ENCODE data around the gene ZFC3H1.

ZFC3H1 gene

DNA sequence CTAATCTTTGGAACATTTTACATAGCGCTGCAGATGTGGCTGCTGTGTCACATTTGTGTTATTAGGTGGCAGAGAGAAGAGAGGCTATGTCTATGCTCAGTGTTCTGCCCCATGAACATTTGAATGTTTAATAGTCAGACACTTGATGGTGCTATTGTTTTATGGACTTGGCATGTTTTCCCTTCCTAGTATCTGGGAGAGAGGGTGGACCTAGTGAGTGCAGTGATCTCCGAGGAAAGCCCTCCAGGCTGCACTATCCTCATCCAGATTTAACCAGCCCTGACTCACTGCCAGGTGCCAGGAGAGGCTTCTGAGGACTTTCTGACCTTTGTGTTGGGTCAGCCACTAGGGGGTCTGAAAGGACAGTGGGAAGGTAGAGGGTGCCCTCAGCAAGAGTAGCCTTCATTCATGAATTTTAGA is 24.3 kb downstream of the ZFC3H1 start:
- FAIRE-seq = no peak
- no peak for DNase-seq (ENCODE audit: extremely low spot score, insufficient read length, low read depth)

GRCh38 chr12:71638499-71638898 is 25.1 kb downstream of the ZFC3H1 start:
- FAIRE-seq (no peak), DNase-seq (ENCODE audit: extremely low spot score, insufficient read length, low read depth) (no peak)

DNA sequence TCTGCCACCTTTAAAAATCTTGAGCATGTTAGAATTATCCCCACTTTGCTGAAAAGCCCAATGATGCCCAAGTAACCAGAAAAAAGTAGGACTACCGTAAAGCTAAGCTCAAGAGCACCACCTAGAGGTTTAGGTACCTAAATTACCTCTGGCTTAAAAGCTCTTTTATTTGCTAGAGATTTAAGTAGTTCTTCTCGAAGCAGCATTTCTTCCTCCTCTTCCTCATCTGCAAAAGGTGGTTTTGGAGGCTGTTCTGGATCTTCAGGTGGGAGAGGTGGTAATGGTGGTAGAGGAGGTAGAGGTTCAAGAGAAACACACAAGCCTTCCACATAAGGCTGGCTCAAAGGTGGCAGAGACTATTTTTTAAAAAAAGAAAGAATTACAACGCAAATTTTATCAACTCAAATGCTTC is 26.9 kb downstream of the ZFC3H1 start:
- peak; percentile 81 for FAIRE-seq
- no peak for DNase-seq (ENCODE audit: extremely low spot score, insufficient read length, low read depth)

DNA sequence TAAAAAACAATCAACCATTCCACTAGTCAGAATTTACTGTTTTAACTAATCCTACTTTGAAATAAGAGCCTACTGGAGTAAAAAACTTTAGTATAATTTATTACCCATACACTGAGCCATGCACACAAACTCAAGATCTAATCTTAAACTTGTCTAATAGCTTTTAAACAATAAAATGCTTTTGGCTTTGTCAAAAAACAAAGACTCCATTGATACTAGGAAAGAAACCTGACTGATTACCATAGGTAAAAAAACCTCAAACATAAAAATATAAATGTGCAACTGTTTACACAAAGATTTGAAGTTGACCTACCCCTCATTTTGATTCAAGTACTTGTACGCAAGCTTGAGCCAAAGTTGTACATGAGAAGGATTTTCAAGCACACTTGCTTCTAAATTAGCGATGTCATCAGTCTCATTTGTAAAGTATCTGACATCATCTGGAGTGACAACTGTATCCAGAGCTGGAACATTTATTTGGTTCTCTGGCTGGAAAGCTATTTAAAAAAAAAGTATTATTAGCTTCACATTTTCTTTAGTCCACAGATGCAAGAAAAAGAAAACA is 36.1 kb downstream of the ZFC3H1 start:
- DNase-seq (ENCODE audit: extremely low spot score, insufficient read length, low read depth) = no peak

DNA sequence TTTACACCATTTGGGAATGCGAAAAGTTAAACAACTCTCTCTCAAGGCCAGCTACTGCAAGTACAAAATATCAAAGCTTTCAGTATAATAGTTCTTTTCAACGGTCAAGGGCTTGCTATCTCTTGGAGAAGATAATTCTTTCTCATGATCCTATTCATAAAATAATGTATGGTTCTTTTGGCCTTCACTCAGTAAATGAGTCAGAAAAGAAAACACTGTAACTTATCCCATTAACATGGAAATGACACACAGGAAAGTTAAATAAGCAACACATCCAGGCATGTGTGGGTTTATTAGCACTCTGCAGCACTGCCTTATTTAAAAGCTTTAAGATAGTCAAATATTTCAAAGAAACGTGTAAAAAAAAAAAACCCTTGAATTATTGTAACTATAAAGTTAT is 36.9 kb downstream of the ZFC3H1 start:
- FAIRE-seq (no peak), DNase-seq (ENCODE audit: extremely low spot score, insufficient read length, low read depth) (no peak)

More for the DNA sequence above, 36.1 kb downstream of the ZFC3H1 start:
- no peak for FAIRE-seq

- DNase-seq (ENCODE audit: extremely low spot score, insufficient read length, low read depth) = no peak
- peak; percentile 66 for FAIRE-seq
These were observed 37.5 kb downstream of the ZFC3H1 start for GRCh38 chr12:71626098-71626497.

- FAIRE-seq (no peak), DNase-seq (ENCODE audit: extremely low spot score, insufficient read length, low read depth) (no peak)
These were observed 38.2 kb downstream of the ZFC3H1 start for GRCh38 chr12:71625476-71625875.

DNA sequence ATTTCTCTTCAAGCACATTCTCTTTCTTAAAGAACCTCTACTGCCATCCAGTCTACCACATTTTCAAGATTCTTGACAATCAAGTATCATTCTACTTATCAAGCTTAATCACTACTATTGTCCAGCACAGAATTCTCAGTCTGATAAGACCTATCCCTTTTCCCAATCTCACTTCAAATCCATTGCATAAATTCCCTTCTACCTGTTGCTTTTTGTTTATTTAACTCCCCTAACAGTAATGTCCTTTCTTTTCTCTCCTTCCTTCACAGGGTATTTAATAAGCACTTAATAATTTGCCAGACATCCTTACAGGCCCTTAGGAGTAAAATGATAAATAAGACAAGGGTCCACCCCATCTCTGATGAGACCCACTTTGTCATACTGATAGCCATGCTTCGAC is 41.7 kb downstream of the ZFC3H1 start:
- FAIRE-seq = no peak
- DNase-seq (ENCODE audit: extremely low spot score, insufficient read length, low read depth) = no peak

DNA sequence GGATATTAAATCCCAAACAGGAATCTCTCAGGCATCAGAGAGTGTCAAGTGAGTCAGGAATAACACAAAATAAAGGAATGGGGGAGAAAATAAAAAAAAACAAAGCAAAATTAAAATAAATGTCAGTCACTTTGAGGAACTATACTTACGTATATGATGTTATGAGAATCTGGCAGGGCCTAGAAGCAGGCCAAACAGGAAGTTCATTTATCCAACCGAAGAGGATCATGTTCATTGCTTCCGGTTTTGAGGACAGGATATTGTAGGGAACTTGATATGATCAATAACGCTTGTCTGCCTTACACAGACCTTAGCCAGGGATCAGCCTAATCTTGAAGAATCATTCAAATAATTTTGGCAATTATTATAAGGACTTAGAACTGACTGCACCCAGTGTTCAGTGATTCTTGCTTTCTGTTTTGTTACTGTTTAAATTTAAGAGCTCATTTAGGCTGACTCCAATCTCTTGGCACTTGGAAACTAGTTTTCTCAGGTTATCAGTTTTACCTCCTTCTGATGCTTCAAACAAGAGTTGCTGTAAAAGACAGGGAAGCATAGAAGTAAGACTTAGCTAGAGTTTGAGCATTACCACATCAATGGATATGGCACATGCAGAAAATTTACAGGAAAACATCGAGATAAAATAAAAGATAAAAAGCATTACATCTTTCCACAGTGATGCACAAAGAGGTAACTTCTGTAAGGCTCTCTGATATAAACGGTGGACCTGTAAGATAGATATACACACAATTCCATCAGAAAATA is 53.4 kb downstream of the ZFC3H1 start:
- FAIRE-seq = no peak
- DNase-seq (ENCODE audit: extremely low spot score, insufficient read length, low read depth) = no peak

DNA sequence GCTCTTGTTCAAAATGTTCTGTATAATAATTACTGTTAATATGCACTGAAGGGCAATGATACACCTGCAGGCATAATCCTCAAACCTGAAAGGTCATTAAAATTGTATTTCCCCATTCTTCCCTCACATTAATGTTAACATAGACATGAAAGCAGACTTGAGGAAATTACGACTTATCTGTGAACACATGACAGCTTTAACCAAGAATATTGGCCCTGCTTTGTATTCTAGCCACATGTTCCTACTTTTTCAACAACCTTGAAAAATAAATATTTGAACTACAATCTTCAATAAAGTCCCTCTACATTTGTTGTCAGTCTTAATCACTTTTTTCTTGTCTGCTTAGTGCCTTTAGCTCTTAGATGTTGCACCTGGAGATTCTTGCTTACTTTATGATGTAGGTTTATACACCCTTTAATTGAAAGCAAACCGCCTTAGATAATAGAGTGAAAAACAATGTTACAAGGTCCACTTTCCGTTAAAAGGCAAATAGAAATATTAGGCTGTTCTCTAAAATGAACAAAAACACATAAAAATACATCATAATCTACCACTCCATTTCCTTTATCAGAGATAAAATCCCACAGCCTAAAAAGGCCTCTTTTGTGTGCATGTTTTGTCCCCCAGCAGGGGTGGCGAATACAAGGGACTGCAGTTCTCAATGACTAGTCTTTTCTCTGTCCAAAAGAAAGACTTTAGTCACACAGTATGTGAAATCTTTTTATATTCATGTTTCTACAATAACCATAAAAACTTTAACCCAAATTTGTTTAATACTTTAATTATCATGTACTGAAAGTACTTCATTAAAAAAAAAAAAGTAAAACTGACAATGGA is 55.9 kb downstream of the ZFC3H1 start:
- no peak for FAIRE-seq
- no peak for DNase-seq (ENCODE audit: extremely low spot score, insufficient read length, low read depth)

GRCh38 chr12:71605039-71605438 is 58.6 kb downstream of the ZFC3H1 start:
- FAIRE-seq (no peak), DNase-seq (ENCODE audit: extremely low spot score, insufficient read length, low read depth) (no peak)

- DNase-seq (ENCODE audit: extremely low spot score, insufficient read length, low read depth) = no peak
- FAIRE-seq = no peak
These were observed 60.7 kb downstream of the ZFC3H1 start for GRCh38 chr12:71602761-71603577.

DNA sequence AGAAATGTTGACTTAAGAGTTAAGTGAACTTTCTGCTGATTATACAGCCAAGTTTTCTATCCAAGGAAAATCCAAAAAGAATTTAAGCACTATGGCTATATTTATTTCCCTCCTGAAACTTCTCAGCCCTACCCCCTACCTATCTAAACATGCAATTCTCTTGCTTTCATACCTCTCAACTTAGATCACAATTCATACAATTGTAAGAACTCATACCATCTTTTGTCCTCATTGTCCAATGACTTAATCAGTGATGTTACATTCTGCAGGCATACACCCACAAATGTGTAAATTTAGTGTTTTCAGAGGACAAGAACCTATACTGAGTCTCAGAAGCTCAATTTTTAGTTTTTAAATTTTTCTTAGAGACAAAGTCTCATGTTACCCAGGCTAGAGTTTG is 62.1 kb downstream of the ZFC3H1 start:
- FAIRE-seq (no peak), DNase-seq (ENCODE audit: extremely low spot score, insufficient read length, low read depth) (no peak)

DNA sequence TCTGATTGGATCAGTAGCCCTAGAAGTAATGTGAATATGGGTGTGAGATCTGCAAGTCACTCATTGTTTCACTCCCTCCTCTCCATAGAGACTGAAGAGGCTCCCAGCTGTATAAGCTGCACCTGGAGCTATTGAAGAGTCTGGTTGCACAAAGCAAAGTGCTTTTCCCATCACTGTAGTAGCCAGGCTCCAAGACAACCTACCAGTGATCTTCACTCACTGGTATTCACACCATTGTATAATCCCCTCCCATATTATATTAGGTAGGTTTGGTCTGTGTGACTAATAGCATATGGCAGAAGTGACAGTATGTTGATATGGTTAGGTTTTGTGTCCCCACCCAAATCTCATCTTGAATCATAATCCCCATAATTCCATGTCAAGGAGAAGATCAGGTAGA is 64.4 kb downstream of the ZFC3H1 start:
- DNase-seq (ENCODE audit: extremely low spot score, insufficient read length, low read depth) (no peak), FAIRE-seq (no peak)

DNA sequence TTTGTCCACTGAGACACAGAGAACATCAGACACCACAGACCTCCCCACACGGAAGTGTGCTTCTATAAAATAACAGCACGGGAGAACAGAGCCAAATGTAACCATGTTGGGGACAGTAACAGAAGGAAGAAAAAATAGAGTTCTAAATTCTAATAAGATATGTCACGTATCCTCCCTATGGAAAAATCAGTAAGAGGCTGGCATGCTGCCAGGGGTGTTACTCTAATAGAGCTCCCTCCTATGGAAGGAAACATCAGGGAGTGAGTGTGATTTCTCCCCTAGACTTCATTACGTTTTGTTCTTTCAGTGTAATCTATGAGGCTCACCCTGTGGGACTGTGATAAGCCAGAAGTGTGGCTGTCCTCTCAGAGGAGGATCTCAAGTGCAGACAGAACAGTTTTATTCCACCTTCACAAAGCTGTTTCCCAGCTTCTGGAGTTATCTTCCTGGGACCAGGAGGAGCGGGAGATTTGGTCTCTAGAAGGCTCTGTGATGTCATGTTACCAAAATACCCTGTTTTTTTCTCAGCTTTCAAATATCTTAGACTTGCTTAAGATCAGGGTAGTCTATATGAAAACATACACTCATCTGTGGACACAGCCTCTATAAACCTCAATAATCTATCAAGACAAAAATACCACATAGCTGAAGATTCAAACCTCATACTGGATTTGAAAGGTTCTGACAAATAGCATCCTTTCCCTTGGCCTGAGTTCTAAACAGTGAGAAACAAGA is 69.3 kb downstream of the ZFC3H1 start:
- FAIRE-seq (no peak), DNase-seq (ENCODE audit: extremely low spot score, insufficient read length, low read depth) (no peak)

- FAIRE-seq = no peak
- DNase-seq (ENCODE audit: extremely low spot score, insufficient read length, low read depth) = no peak
These were observed 70.8 kb downstream of the ZFC3H1 start for GRCh38 chr12:71592841-71593240.

DNA sequence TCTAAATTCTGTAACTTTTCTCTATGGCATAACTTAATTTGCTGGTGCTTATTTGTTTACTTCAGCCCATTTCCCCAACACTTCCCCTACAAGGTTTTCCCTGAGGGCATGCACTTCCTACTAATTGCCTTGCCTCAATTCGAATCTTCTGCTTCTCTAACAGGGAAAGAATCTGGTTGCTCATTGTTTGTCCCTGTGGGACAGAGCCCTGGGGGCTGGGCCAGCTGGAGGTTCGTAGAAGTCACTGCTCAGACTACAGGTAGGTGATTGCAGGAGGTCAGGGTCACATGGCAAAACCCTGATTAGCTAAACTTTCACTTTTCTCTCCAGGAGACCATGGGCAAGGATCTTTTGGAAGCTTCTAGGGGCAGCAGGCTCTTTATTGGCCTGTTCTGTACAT is 72.0 kb downstream of the ZFC3H1 start:
- FAIRE-seq = no peak
- no peak for DNase-seq (ENCODE audit: extremely low spot score, insufficient read length, low read depth)

GRCh38 chr12:71589478-71589881 is 74.2 kb downstream of the ZFC3H1 start:
- no peak for FAIRE-seq
- no peak for DNase-seq (ENCODE audit: extremely low spot score, insufficient read length, low read depth)

GRCh38 chr12:71587012-71587411 is 76.6 kb downstream of the ZFC3H1 start:
- FAIRE-seq (no peak), DNase-seq (ENCODE audit: extremely low spot score, insufficient read length, low read depth) (no peak)

GRCh38 chr12:71585218-71585617 is 78.4 kb downstream of the ZFC3H1 start:
- FAIRE-seq (no peak), DNase-seq (ENCODE audit: extremely low spot score, insufficient read length, low read depth) (no peak)
